GM21381 (cell line): ENCODE results near the gene PKD1.
"Not testable (repeated sequence)": the region's sequence is repeated elsewhere in the genome, so short reads cannot be mapped to it uniquely, and the experiment has no call there.

Experiments
- ATAC-seq: cut with Tn5 transposase; IDR thresholded peaks from one replicate; pipeline ENCODE4 v1.9.1; 2021; ENCODE audit warnings: mild to moderate bottlenecking, moderate library complexity; ENCODE audit not compliant: unreplicated experiment

PKD1 gene

DNA sequence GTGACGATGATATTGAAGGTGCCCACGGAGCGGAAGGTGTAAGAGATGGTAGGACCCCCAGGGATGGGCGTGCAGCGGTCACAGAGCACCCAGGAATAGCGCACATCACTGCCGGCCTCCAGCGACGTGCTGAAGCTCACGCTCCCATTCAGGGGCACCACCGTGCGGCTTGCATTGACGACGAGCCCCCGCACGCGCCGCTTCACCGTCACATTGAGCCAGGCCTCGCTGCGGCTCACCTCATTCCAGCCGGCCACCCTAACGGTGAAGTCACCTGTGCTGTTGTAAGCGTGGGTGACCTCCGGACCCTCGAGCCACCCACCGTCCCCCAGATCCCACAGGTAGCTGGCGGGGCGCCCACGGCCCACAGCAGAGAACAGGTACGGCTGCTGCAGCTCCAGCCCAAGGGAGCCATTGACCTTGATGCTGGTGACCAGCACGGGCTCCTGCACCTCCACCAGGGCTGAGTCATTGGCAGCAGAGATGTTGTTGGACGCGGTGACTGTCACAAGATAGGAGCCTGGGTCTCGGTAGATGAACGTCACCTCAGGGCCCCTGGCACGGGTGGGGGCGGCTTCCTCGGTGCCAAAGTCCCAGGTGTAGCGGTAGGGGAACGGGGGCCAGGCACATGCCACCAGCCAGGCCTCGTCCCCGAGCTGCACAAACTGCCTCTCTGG, 25.2 kb downstream of the PKD1 start:
- not testable (repeated sequence) for ATAC-seq

DNA sequence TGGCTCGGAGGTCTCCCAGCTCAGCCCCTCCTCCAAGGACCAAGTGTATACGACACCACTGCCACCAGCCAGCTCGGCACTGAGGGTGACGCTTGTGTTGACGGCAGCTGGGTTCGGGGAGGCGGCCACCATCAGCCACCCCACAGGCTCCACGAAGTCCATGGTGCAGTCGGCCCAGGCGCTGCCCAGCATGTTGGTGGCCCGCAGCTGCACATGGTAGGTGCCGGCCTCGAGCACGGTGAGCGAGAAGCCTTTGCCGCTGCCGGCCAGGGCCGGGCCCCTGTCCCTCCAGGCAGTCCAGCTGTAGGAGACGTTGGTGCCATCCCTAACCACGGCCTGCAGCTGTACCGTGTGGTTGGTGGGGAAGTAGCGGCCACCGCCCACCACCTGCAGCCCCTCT, 25.8 kb downstream of the PKD1 start:
- not testable (repeated sequence) for ATAC-seq

DNA sequence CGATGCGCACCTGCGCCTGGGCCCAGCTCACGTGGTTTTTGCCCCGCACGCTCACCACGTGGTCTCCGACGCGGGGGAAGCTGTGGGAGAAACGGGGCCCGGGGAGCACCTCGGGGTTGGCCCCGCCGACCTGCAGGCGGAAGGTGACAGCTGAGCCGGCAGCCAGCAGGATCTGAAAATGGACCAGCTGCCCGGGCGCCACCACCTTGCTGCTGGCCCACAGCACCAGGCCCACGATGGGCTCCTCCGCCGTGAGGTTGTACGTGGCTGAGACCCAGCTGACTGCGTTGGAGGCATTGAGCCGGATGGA, 26.5 kb downstream of the PKD1 start:
- not testable (repeated sequence) for ATAC-seq

GRCh38 chr16:2108446-2109270, 27.0 kb downstream of the PKD1 start:
- ATAC-seq: not testable (repeated sequence)

- not testable (repeated sequence) for ATAC-seq
These were observed 27.9 kb downstream of the PKD1 start for GRCh38 chr16:2107791-2108125.

DNA sequence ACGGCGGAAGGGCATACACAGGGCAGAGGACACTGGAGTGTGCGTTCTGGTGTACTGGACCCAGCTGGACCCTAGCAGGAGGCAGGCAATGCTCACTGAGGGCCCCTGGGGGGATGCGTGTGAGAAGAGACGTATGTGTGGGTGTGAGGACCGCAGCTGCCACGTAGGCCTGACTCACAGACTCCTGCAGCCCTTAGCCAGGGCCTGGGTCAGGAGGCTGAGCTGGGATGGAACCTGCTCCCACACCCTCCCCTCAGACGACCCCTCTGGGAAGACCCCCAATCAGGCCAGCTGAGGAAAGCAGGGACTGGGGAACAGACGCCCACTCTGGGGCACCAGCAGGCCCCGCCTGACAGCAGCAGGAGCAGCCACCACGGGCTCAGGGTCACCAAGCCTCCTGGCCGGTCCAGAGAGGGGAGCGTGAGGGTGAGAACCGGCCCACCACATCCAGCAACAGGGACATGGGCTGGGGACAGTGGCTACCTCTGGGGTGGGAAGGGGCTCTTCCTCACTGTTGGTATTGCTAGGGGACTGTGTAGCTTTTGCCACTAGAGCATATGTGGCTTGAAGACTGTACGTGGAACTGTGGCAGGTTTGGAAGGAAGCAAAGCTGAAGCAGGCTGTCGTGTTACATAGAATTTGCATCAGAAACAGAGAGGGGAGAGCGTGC, 28.4 kb downstream of the PKD1 start:
- ATAC-seq: not testable (repeated sequence)

- ATAC-seq: not testable (repeated sequence)
These were observed 29.5 kb downstream of the PKD1 start for GRCh38 chr16:2106211-2106610.

DNA sequence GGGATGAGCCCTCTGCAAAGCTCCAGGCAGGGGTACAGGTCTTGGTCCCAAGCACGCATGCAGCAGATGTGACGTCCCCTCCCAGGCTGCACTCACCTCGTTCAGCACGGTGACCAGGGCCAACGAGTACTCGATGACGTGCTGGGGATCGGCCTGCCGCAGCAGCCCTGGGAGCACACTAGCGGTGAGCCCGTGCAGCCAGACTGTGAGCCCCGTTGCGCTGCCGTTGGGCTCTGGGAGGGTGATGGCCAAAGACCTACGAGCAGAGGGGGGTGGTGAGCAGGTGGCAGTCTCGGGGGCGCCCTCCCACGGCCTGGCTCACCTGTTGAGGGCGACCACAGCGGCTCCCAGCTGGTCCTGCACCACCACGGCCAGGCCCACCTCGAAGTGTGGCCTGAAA, 29.9 kb downstream of the PKD1 start:
- ATAC-seq: not testable (repeated sequence)

DNA sequence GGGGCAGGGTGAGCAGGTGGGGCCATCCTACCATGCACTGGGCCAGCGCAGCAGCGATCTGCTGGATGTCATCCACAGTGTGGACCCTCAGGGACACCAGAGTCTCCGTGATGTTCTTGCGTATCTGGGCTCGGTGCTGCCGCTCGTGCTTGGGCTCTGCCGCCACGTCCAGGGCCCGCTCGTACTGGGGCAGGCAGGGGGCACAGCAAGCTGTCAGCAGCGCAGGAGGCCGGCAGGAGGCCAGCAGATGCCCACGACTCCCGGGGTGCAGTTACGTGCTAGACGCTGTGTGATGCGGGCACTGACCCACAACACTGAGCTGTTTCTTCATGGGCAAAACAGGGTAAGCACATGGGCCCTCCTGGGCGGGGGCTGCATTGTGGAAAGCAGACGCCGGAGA, 30.4 kb downstream of the PKD1 start:
- ATAC-seq: not testable (repeated sequence)

DNA sequence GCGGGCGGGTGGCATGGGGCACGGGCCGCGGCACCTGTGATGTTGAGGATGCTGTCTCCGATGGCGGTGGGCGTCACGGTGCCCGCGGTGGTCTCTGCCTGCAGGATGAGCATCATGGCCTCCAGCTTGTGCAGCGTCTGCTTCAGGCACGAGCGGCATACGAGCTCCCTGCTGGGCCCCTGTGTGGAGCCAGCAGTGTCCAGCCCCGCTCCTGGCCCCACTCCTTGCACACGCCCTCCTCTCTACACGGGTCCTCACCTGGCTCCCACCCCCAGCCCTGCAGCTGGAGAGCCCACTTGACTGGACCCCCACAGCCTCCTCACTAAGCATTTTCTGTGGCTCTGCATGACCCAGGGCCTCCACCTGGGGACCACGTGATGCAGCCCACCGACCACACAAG, 31.2 kb downstream of the PKD1 start:
- ATAC-seq: not testable (repeated sequence)

GRCh38 chr16:2102471-2102870, 33.2 kb downstream of the PKD1 start:
- no peak for ATAC-seq

DNA sequence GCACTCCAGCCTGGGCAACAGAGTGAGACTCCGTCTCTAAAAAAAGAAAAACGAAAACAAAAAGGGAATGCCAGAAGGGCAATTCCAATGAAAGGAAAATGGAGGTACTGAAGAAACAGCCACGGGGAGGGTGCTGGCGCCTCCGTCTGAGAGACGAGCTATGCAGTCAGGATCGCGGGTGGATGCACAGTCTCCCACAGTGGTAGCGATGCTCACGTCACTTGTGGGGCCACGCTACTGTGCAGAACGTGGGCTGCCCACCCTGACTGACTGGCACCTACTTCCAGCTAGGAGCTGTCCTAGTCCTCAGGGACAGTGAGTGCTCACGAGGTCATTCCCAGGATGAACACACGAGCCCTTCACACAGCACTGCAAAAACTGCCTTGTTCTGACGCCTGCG, 34.1 kb downstream of the PKD1 start:
- not testable (repeated sequence) for ATAC-seq

GRCh38 chr16:2097689-2098088, 38.0 kb downstream of the PKD1 start:
- not testable (repeated sequence) for ATAC-seq

- no peak for ATAC-seq
These were observed 38.7 kb downstream of the PKD1 start for GRCh38 chr16:2096853-2097595.

DNA sequence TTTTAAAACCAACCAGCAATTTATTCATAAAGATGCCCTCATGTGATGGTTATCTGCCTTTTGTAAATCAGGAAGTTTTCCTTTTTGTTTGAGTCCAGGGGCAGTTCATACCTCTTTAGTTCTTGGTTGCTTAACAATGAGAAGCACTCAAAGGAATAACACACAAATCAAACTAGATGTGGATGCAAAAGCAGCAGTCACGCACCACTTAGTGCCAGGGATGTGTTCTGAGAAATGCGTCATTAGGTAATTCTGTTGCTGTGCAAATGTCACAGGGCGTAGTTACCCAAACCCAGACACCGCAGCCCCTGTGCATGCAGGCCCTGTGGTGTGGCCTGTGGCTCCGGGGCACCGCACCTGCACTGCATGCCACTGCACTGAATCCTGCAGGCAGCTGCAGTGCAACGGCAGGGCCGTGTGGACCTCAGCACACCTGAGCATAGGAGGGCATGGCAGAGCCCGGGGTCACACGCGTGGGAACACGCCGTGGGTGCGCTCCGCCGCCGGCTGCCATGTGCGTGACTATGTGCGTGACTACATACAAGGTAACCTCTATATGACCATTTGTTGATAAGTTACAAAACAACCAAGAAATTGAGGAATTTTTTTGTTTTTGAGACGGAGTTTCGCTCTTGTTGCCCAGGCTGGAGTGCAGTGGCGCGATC, 39.6 kb downstream of the PKD1 start:
- no peak for ATAC-seq

DNA sequence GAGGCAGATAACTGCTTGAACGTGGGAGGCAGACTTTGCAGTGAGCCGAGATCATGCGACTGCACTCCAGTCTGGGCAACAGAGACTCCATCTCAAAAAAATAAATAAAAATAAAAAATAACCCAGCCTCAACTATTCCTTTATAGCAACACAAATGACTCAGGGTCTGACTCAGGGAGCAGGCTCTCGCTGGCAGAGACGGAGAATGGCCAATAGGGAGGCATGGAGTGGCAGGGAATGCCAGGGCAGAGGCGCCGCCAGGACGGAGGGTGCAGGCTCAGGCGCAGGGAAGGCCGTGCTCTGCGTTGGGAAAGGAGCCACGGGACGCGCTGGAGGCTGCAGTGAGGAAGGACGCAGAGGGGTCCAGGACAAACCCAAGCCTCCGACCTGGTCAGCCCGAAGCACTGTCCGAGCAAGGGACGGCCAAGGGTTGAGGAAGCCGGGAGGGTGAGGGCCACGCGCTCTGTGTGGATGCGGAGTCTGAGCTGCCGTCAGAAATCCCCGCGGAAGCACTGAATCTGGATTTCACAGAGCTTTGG, 40.3 kb downstream of the PKD1 start:
- no peak for ATAC-seq

GRCh38 chr16:2093793-2094192, 41.9 kb downstream of the PKD1 start:
- no peak for ATAC-seq

DNA sequence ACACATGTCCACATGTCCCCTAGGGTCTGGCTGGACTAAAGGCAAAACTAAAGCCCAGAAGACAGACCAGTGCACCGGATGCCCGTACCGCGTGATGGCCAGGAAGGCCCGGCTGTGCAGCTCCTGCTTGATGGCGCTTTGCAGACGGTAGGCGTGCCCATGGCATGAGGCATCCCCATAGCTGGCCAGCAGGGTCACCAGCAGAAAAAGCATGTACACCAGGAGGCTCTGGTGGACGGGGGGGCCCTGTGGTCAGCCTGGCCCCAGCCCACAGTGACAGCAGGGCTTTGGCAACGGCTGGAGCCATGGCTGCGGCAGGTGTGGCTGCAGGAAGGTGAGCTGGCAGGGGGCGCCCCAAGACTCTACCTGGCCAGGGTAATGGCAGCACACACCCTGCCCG, 42.8 kb downstream of the PKD1 start:
- no peak for ATAC-seq

- ATAC-seq: no peak
These were observed 43.5 kb downstream of the PKD1 start for GRCh38 chr16:2092256-2092620.

DNA sequence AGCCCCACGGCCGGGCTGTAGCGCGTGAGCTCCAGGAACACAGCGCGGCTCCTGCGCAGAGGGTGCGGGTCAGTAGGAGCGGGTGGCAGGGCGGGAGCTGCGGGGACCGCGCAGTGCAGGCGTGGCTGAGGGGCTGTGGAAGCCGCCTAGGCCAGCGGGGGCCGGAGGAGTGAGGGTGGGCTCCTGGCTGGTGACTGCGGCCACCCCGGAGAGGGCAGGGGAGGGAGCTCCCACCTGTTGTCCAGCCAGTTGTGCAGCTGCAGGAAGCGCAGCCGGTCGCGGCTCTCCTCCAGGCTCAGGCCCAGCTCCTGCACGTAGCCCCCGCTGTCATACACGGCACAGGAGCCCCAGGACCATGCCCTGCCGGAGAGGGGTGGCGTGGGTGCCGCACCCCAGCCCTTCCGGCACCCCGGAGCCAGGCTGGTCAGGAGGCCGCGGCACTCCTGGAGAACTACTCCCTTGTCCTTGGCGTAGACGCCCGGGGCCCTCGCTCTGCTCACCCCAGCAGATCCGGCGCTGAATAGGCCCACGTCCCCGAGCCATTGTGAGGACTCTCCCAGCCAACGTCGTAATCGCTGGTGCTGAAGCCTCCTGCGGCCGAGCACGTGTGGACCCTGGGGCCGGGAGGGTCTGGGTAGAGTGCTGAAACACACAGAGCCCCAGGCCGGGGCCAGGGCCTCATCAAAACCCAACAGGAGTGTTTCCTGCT, 44.0 kb downstream of the PKD1 start:
- ATAC-seq: no peak
